NCI-H2196 treated with DMSO at 0.1 percent for 48 hours (cell line): Measurements from ENCODE around the gene LCE3C.
"Not testable (repeated sequence)": the region's sequence is repeated elsewhere in the genome, so short reads cannot be mapped to it uniquely, and the experiment has no call there.

Source experiments
- DNase-seq: peaks from one replicate; lab custom pipeline; 2025; ENCODE audit not compliant: unreplicated experiment; lab: John Stamatoyannopoulos, UW

Gene LCE3C, protein sequence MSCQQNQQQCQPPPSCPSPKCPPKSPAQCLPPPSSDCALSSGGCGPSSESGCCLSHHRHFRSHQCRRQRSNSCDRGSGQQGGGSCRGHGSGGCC

DNA sequence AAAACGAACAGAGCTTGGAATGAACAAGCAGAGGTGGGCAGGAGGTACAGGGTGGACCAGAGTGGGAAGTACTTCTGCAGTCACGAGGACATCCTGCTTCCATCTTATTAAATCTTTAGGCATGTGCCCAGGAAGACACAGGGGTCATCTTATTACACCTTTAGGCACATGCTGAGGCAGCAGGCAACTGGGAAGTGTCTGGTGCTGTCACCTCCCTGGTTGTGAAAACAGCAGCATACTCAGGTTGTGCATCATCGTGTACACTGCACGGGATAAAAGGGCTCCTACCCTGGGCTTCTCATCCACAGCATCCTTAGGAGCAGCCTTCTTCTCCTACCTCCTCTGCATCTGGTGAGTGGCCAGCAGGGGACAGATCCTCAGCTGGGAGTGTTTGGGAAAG, at the start of gene LCE3C:
TSS of gene LCE3C (plus strand) at position 301 of the 400 bp plus-strand sequence. CDS start 498 bp downstream, outside the sequence.
- no peak for DNase-seq

DNA sequence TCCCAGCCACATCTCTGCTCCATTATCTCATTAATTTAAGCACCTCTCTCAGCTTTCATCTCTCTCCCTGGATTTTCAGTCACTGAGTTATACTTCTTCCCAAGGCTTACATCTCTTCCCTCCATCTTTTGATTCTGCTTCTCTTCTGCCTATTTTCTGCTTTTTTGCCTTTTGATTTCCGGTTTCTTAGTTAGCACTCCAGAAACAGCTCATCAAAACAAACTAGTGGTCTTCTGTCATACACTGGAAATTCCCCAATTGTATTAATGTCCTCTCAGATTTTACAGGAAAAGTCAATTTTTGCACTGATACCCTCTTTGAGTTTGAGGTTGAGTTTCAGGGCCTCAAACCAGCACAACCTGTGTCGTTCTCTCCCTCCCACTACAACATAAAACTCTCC, 34.9 kb upstream of the LCE3C start:
- no peak for DNase-seq

DNA sequence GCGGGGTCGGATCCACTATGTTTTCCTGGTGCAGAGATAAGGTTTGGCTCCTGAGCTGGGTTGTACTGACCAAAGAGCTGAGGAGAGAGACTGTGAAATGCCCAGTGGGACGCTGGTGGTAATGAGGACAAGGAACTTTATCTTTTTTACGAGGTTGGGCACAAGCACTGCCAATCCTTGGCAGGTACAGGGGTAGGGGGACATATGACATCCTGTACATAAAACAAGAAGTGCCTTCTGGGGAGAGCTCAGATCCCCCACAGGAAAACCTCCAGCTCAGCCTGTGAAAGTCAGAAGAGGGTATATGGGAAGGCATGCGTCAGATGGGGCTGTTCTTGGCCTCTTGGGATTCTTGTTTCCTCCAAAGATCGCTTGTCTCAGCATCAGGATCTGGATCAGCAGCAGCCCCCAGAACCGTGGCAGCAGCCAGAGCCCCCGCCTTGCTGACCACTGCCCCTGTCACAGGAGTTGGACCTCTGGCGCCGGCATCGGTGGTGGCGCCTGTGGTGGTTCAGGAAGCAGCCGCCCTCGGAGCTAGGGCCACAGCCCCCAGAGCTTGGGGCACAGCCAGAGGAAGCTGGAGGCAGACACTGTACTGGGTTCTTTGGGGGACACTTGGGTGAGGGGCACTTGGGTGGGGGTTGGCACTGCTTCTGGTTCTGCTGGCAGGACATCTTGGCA, 34.4 kb upstream of the LCE3C start:
- DNase-seq: no peak

DNA sequence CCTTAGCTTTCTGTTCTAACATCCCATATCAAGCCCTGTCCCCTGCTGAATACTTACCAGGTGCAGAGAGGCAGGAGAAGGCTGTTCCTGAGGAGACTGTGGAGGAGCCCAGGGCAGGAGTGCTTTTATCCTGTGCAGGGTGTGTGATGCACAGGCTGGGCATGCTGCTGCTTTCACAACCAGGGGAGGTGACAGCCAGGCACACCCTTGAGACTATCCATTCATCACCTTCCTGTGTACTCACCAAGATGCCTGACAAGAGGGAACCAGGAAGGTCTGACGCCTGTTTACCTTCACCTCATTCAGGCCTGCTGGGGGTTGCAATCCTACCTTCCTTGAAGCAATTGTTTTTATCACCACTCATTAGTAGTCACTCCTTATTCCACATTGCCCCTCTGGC, 33.4 kb upstream of the LCE3C start, which contains the start of gene LCE3E:
TSS of gene LCE3E (minus strand) at position 100 of the 400 bp plus-strand sequence. CDS start 572 bp downstream, outside the sequence.
- DNase-seq: no peak

DNA sequence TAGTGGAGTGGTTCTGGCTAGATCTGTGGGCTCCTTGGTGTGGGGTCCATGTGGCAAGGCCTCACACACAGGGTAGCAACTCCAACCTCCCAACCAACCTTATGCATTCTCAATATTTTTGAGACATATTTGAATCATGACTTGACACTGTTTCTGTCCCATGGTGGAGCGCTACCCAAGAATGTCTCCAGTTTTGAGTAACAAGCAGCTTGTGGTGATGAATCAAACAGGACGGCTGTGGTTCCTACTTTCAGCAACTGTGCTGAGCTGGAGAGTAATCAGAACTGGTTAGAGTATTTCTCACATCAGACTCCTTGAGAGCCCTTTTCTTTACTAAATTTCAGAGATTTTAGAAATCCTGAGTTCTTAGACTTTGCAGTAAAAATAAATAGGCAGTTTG, 22.9 kb upstream of the LCE3C start:
- no peak for DNase-seq

DNA sequence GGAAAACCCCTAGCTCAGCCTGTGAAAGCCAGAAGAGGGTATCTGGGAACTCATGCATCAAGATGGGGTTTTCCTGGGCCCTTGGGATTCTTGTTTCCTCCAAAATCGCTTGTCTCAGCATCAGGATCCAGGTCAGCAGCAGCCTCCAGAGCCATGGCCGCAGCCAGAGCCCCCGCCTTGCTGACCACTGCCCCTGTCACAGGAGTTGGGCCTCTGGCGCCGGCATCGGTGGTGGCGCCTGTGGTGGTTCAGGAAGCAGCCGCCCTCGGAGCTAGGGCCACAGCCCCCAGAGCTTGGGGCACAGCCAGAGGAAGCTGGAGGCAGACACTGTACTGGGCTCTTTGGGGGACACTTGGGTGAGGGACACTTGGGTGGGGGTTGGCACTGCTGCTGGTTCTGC, 20.5 kb upstream of the LCE3C start:
- DNase-seq: not testable (repeated sequence)

DNA sequence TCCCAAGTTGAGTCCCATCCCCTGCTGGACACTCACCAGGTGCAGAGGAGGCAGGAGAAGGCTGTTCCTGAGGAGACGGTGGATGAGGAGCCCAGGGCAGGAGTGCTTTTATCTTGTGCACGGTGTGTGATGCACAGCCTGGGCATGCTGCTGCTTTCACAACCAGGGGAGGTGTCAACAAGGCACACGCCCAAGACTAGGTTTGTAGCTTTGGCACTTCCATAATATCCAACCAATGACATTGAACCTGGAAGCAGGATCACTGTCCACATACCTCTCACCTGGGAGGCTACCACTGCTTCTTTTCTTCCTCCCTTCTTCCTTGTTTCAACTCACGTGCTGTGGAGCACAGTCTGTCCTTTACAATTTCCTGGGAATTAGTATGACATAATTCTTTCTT, 19.6 kb upstream of the LCE3C start, which contains the start of gene LCE3D:
TSS of gene LCE3D (minus strand) at position 84 of the 400 bp plus-strand sequence. CDS start 580 bp downstream, outside the sequence.
- DNase-seq: no peak

DNA sequence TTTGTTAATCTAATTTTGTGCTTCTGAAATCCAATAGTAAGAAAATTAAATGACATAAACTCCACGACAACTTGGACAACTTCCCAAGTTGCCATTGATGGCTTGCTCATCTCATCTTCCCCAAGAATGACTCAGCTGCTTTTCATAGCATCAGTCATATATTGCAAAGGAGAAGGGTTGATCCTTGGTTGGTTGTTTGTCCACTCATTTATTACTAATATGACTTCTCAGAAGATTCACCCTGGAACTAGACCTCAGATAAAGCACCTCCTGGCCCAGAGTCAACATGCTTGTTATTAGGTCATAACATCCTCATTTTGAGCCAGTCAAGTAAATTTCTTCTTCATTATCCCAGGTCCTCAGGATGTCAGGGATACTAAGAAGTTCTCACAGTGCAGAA, 17.4 kb upstream of the LCE3C start:
- no peak for DNase-seq

DNA sequence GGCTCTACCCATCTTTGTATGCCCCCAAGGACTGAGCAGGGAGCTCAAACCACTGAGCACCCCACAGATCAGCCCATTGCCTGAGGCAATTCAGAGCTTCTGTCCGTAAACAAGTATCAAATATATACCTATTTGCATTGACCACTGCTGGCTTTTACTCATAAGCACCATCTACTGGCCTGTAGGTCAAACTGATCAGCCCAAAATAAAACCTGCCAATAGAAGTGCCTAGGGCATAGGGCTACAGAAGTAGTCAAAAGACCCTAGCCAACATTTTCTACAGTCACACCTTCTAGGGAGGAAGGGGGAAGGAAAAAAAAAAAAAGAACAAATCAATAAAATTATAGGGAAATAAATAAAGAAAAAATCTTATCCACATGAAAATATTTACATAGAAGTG, 14.4 kb upstream of the LCE3C start:
- DNase-seq: no peak

DNA sequence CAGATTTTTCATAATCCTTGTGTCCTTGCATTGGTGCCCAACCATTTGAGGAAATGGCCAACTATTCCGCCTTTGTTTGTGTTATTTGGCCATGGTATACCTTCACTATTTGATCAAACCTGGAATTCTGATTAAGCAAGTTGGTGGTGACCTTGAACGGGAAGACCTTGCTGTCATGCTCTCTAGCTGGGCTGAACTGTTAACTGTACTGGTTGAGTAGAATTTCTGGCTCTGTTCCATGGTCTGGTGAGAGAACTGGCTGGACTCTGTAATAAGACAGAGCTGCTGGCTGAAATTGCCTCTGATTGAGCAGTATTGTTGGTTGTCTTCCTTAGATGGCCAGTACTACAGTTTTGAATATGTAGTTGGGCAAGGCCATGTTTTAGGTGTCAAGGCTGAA, 3.0 kb upstream of the LCE3C start:
- DNase-seq: no peak

DNA sequence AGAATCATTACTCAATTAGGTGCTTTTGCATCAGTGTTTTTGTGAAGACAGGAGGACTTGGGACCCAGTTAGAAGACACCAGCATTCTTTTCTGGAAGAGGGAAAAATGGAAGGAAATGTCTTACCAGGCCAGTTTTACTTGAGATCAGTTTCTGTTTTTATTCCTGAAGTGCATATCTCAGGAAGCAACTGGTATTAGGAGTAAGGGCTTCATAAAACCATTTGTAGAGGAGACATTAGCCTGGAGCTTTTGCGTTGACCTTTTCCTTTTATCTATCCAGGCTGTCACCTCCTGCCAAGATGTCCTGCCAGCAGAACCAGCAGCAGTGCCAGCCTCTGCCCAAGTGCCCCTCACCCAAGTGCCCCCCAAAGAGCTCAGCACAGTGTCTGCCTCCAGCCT, 13.5 kb downstream of the LCE3C start, which contains the start of gene LCE3B:
TSS of gene LCE3B (plus strand) at position 301 of the 400 bp plus-strand sequence. CDS start at position 301, 0 bp downstream.
- no peak for DNase-seq

DNA sequence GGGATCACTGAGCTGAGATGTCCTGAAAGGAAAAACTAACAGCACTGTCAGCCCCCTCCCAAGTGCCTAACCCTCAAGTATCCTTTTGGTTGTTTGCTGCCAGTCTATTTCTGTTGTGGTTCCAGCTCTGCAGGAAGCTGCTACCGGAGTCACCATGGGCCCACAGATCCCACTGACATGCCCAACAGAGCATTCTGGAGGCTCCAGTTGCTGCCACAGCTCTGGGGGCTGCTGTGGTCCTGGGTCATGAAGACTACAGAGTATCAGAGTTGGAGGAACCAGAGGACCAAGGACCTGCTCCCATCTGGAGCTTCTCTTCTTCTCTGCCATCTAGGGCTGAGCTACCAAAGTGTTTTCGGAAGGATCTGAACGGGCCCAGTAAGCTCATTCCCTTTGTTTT, 22.0 kb downstream of the LCE3C start:
- no peak for DNase-seq

DNA sequence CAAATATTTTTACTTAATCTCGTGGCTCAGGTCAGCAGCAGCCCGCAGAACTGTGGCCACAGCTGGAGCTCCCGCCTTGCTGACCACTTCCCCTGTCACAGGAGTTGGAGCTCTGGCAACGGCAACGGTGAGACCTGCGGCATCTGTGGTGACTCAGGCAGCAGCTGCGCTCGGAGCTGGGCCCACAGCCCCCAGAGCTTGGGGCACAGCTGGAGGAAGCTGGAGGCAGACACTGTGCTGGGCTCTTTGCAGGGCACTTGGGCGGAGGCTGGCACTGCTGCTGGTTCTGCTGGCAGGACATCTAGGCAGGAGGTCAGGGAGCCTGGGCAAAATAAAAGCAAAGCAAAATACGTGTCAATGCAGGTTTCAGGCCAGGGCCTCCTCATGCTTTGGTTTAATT, 22.8 kb downstream of the LCE3C start, which contains the start of gene LCE3A:
TSS of gene LCE3A (minus strand) at position 301 of the 400 bp plus-strand sequence. CDS start at position 301, 0 bp downstream.
- no peak for DNase-seq

DNA sequence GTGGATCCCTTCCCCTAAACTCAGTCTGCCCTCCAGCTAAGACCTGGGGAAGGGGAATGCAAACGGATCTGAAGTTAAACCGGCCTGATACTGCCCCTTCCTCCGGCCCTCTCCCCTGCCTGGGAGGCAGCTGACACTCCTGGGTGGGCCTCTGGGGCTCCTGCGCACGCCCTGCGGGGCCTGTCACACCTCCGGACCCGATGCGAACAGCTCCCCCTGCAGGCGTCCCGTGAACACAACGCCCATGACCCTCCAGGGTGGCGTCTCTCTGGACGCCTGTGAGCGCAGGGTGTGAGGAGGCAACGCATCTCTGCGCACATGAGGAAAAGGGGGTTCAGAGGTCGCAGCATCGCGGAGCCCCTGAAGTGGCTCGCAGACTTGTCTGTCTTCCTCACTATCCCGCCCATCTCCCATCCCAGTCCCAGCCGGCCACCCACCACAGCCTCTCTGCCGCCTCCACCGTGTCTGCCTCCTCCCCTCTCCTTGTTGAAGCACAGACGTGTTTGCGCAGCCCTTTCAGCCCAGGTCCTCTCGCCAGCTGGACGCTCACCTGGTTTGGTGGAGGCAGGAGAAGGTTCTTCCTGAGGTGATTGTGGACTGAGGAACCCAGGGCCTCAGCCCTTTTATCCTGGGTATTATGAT, 23.3 kb downstream of the LCE3C start:
- DNase-seq: no peak

DNA sequence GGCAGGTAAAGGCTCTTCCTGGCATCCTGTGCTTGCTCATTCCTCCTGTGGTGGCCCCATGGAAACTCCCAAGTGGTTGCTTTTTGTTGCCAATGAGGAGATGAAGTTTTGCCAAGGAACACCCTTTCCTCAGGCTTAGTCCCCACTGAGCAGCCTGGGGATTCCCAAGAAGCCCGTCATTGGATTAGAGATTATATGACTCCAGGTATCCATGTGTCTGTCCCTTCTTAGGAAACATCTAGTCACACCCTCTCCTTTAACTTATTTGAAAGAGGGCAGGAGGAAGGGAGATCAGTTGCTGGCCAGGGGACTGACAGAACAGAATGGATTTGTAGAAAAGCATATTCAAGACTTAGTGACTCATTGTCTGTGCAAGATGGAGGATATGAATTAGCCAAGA, 26.7 kb downstream of the LCE3C start:
- no peak for DNase-seq

DNA sequence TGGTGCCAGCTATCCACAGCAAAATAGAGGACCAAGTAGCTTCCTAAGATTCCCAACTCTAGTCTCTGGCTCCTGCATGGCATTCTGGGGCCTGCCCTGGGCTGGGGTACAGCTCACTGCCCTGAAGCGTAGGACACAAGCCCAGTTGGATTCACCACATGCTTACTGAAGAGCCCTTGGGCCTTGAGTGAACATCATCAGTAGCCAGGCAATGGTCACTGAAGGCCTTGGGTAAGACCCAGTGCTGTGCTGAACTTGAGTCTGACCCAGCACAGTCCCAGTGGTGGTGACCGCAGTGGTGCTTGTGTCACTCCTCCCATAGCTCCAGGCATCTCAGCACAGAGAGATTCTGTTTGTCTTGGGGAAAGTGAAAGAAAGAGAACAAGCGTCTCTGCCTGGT, 30.6 kb downstream of the LCE3C start:
- DNase-seq: no peak

DNA sequence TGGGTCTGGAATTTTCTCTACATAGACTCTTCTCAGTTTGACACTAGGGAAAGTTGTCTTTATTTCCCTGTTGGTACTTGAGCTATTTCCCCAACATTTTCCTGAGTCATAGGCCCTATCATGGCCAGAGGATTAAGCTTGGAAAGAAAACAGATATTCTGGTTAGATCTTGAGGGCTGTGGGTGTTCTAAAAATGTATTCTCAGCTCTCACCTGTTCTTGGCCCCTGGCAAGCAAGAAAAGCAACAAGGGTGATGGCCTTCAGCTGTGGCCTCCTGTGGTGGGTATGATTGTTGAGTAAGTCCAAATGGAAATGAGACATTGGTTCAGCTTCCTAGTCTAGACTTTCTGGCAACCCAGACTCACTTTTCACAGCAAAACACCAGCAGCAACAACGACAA, 40.3 kb downstream of the LCE3C start:
- DNase-seq: no peak

DNA sequence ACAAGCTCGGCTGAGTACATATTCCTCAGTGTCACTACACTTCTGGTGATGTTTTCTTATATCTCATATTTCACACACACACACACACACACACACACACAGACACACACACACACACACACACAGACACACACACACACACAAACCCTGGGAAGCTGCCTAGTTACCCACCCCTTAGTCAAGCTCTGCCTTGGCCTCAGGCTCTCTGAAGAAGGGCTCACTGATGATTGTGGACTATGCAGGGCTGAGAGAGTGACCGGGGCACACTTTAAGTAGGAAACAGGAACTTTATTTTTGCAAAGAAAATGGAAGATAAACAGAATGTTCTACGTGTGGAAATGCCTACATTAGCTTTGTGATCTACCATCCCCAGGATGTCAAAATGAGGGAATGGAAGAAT, 43.9 kb downstream of the LCE3C start:
- no peak for DNase-seq

DNA sequence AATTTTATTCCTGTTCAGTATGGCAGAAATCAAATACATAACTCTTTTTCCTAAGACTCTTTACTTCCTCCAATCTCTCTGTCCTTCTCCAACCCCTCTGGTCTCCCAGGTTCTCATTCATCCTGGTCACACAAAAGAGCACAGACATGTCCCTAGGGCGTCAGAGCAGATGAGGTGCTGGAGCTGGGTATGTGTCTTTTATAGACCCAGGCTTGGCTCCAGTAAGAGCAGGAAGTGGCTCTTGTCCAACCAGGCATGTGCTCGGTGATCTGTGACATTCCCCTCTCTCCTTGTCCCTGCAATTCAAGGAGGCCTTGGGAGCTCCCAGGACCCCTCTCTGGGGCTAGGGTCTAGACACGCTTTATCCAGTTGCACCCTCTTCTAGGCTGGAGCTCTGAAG, 45.1 kb downstream of the LCE3C start:
- no peak for DNase-seq

DNA sequence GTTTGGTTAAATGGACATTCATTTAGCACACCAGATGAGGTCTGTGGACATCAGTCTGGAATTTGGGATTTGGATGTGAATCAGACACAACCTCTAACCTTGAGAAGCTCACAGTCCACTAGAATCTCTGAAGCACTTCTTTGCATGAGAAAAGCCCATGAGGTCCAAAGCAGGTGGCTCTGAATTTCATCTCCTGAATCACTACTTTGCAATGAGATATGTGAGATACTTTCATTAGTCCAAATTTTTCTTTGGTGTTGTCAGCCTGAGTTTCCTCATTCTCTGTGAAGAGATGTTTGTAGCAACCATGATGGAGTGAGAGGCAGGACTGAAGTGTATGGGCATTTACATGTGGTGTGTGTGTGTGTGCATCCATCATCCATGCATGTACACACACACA, 46.6 kb downstream of the LCE3C start:
- no peak for DNase-seq
